GM12874 (cell line): Measurements from ENCODE around the gene RPS18.

ENCODE experiments used
- CTCF ChIP-seq: IDR thresholded peaks from 2 replicates; pipeline ENCODE4 v1.5.1; 2011; ENCODE audit warnings: low read depth, mild to moderate bottlenecking, control low read depth, low read length, moderate library complexity; ENCODE audit not compliant: insufficient read depth

Gene RPS18

DNA sequence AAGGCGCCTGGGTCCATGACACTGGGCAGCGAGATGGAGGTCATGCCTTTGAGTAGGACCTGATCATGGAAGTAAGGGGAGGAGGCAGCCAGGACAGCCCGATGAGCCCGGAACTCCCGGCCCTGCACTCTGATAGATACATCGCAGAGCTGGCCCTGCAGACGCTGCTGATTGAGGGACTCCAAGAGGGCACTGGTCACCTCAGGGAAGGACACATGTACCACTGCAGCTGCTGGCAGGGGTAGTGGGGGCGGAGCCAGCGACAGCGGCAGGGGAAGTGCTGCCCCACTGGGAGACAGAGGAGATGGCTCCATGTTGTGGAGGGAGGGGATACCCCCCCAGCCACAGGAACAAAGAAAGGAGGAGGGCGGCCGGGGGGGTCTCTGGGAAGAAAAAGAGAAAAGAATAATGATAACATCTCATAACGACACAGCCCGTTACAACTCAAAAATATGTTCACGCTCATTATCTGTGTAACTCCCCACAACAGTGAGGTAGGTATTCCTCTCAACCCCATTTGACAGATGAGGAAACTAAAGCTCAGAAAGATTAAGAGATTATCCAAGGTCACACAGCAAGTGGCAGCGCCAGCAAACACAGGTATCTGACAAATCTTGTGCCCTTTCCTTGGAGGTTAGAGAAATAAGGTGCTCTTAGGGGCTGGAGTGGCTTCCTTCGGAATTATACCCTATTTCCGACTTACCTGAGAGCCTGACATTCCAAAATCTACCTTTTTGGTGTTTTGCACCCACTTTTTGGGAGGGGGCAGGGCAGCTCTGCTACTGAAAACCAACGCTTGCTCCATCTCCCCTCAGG is 44.9 kb downstream of the RPS18 start:
- TF ChIP-seq CTCF, result no peak

DNA sequence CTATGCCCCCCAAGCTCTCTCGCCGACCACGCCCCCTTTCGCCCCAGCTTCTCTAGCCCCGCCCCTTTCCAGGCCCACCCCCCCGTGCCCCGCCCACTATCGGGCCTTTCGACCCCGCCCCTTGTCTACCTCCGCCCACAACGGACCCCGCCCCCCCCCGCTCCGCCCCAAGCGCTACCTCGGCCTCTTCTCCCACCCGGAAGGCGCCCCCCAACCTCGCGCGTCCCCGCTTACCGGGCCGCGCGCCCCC is 45.5 kb downstream of the RPS18 start:
- no peak for TF ChIP-seq CTCF

GRCh38 chr6:33317669-33318425 is 46.0 kb downstream of the RPS18 start, which contains the start of gene ZBTB22:
Gene ZBTB22 (minus strand): TSS chr6:33317744. CDS start chr6:33316916, 828 bp downstream.
- TF ChIP-seq CTCF, result no peak

- TF ChIP-seq CTCF, result no peak
Measured at GRCh38 chr6:33318426-33319073, 46.7 kb downstream of the RPS18 start.

GRCh38 chr6:33319939-33320314 is 48.1 kb downstream of the RPS18 start:
- no peak for TF ChIP-seq CTCF

- no peak for TF ChIP-seq CTCF
Measured at GRCh38 chr6:33320315-33321181, 48.7 kb downstream of the RPS18 start.
